Activated CD4-positive, CD25-positive, alpha-beta regulatory T cell treated with anti-CD3 and anti-CD28 coated beads, Interleukin-2, amount 50 U/mL, for 16 hours (primary cell): Measurements from ENCODE around the gene LRRC3C.
"Not testable (repeated sequence)": the region's sequence is repeated elsewhere in the genome, so short reads cannot be mapped to it uniquely, and the experiment has no call there.

Experiments used
- DNase-seq: peaks from one replicate; pipeline ENCODE4 v3.0.0-alpha.2; 2020; ENCODE audit warnings: low read depth, low spot score

LRRC3C gene

GRCh38 chr17:39927101-39927928, at the start of gene LRRC3C, which contains the start of gene ORMDL3:
Gene LRRC3C (plus strand): TSS chr17:39927732. CDS start chr17:39941524, 13,792 bp downstream.
Gene ORMDL3 (minus strand): TSS chr17:39927601. CDS start chr17:39924203, 3,398 bp downstream.
- peak; percentile 82 for DNase-seq

- not testable (repeated sequence) for DNase-seq
Observed at GRCh38 chr17:39886102-39886501, 41.4 kb upstream of the LRRC3C start.

- DNase-seq, result no peak
Observed at GRCh38 chr17:39887078-39887477, 40.5 kb upstream of the LRRC3C start.

- DNase-seq, result no peak
Observed at GRCh38 chr17:39889200-39889599, 38.3 kb upstream of the LRRC3C start.

- no peak for DNase-seq
Observed at GRCh38 chr17:39894681-39895376, 32.7 kb upstream of the LRRC3C start.

GRCh38 chr17:39898088-39898487, 29.4 kb upstream of the LRRC3C start:
- no peak for DNase-seq

GRCh38 chr17:39899215-39899614, 28.3 kb upstream of the LRRC3C start:
- no peak for DNase-seq

GRCh38 chr17:39902027-39902426, 25.5 kb upstream of the LRRC3C start:
- DNase-seq, result not testable (repeated sequence)

- DNase-seq, result no peak
Observed at GRCh38 chr17:39903158-39903884, 24.2 kb upstream of the LRRC3C start.

GRCh38 chr17:39904990-39905288, 22.6 kb upstream of the LRRC3C start:
- no peak for DNase-seq

GRCh38 chr17:39908789-39909352, 18.7 kb upstream of the LRRC3C start:
- DNase-seq, result no peak

GRCh38 chr17:39913989-39914388, 13.5 kb upstream of the LRRC3C start:
- no peak for DNase-seq

- DNase-seq, result no peak
Observed at GRCh38 chr17:39915559-39915958, 12.0 kb upstream of the LRRC3C start.

GRCh38 chr17:39916918-39917317, 10.6 kb upstream of the LRRC3C start:
- DNase-seq, result no peak

- no peak for DNase-seq
Observed at GRCh38 chr17:39919087-39919683, 8.3 kb upstream of the LRRC3C start.

GRCh38 chr17:39920218-39921210, 7.0 kb upstream of the LRRC3C start:
- no peak for DNase-seq

- no peak for DNase-seq
Observed at GRCh38 chr17:39921323-39921722, 6.2 kb upstream of the LRRC3C start.

- no peak for DNase-seq
Observed at GRCh38 chr17:39922006-39922405, 5.5 kb upstream of the LRRC3C start.

- DNase-seq, result no peak
Observed at GRCh38 chr17:39923230-39923629, 4.3 kb upstream of the LRRC3C start.
